Measurements from ENCODE around the gene SMIM20.

- no peak for TF ChIP-seq MAX (IDR thresholded peaks at IDR 0.05)
- TF ChIP-seq CREB1 (IDR thresholded peaks at IDR 0.05; ENCODE audit: low read depth), result no peak
- no peak for TF ChIP-seq REST (IDR thresholded peaks at IDR 0.05; ENCODE audit: low read depth)
- TF ChIP-seq EGR1 (IDR thresholded peaks at IDR 0.05), result no peak
- TF ChIP-seq CEBPB (IDR thresholded peaks at IDR 0.05), result no peak
- TF ChIP-seq EP300 (IDR thresholded peaks at IDR 0.05; ENCODE audit: borderline replicate concordance), result no peak
- TF ChIP-seq TCF12 (IDR thresholded peaks at IDR 0.05; ENCODE audit: low read depth), result no peak
- TF ChIP-seq TEAD4 (IDR thresholded peaks at IDR 0.05), result no peak
- TF ChIP-seq RAD21 (IDR thresholded peaks at IDR 0.05; ENCODE audit: low read depth), result no peak
- no peak for TF ChIP-seq FOXM1 (IDR thresholded peaks at IDR 0.05; ENCODE audit: borderline replicate concordance, low read depth)
- no peak for TF ChIP-seq USF1 (IDR thresholded peaks at IDR 0.05)
- TF ChIP-seq TAF1 (IDR thresholded peaks at IDR 0.05; ENCODE audit: low read depth), result no peak
These were observed 34.0 kb downstream of the SMIM20 start for GRCh38 chr4:25948051-25948450.

Measured in Ishikawa (cell line).